22Rv1 (cell line): ENCODE data around the gene TMEM167B.

Experiments used
- ZFX ChIP-seq: fragments of 450-650 bp; IDR thresholded peaks from 2 replicates; pipeline ENCODE4 v1.6.1; 2017; ENCODE audit warnings: antibody characterized with exemption, borderline replicate concordance
- TF ChIP-seq, protein P1 (sequence below): fragments of 450-650 bp; IDR thresholded peaks from 2 replicates; pipeline ENCODE4 v1.5.1; 2017; ENCODE audit warnings: mild to moderate bottlenecking

DNA sequence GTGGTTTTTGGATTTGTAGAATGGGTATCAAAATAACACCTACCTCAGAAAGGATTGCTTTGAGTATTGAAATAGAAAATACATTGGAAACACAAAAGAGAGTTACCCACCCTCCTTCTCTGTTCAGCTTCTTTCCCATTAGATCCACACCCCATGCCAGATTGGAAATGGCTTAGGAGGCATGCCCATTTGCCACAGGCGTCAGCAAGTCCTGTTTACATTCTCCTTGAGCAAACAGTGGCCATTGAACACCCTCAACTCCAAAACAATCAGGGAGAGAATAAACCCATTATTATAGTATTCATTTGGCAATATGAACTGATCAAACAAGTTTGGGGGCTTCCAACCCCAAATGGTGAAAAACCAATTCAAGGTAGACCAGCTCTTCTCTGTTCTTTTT, 25.7 kb downstream of the TMEM167B start:
- TF ChIP-seq, protein P1, sequence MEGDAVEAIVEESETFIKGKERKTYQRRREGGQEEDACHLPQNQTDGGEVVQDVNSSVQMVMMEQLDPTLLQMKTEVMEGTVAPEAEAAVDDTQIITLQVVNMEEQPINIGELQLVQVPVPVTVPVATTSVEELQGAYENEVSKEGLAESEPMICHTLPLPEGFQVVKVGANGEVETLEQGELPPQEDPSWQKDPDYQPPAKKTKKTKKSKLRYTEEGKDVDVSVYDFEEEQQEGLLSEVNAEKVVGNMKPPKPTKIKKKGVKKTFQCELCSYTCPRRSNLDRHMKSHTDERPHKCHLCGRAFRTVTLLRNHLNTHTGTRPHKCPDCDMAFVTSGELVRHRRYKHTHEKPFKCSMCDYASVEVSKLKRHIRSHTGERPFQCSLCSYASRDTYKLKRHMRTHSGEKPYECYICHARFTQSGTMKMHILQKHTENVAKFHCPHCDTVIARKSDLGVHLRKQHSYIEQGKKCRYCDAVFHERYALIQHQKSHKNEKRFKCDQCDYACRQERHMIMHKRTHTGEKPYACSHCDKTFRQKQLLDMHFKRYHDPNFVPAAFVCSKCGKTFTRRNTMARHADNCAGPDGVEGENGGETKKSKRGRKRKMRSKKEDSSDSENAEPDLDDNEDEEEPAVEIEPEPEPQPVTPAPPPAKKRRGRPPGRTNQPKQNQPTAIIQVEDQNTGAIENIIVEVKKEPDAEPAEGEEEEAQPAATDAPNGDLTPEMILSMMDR, result no peak
- no peak for TF ChIP-seq ZFX
